BLaER1 treated with 17β-estradiol and CSF1 and Interleukin-3, amounts not matched to agents 10 nM and 100 nM (cell line): Measurements from ENCODE around the gene RAB4A.

Experiments
- H3K27ac ChIP-seq, 11 experiments: shearing (Covaris generic); formaldehyde crosslinking; 2 replicates each; pipeline ENCODE4 v1.8.1; 2022
- H3K27me3 ChIP-seq, 11 experiments: shearing (Covaris generic); formaldehyde crosslinking; 2 replicates each; pipeline ENCODE4 v1.8.1; 2022
- H3K36me3 ChIP-seq, 11 experiments: shearing (Covaris generic); formaldehyde crosslinking; 2 replicates each; pipeline ENCODE4 v1.8.1; 2022
- H3K4me1 ChIP-seq, 10 experiments: shearing (Covaris generic); formaldehyde crosslinking; 2 replicates each; pipeline ENCODE4 v1.8.1; 2022
- H3K4me2 ChIP-seq, 11 experiments: shearing (Covaris generic); formaldehyde crosslinking; 2 replicates each; pipeline ENCODE4 v1.8.1; 2022
- H3K4me3 ChIP-seq, 10 experiments: shearing (Covaris generic); formaldehyde crosslinking; 2 replicates each; pipeline ENCODE4 v1.8.1; 2022
- H3K9ac ChIP-seq, 11 experiments: shearing (Covaris generic); formaldehyde crosslinking; 2 replicates each; pipeline ENCODE4 v1.8.1; 2022
- H3K9me3 ChIP-seq, 11 experiments: shearing (Covaris generic); formaldehyde crosslinking; replicated peaks in 1 of 11; 2 replicates each; pipeline ENCODE4 v1.8.1; 2022
- H4K20me1 ChIP-seq, 11 experiments: shearing (Covaris generic); formaldehyde crosslinking; 2 replicates each; pipeline ENCODE4 v1.8.1; 2022
- Cebpa-rat ChIP-seq, 11 experiments: shearing (Covaris generic); IDR thresholded peaks; 2 replicates each; pipeline ENCODE4 v1.8.1; 2022

Gene RAB4A

GRCh38 chr1:229229137-229229720 is 41.7 kb upstream of the RAB4A start:
- Histone ChIP-seq H3K36me3 (no peaks in the 10 kb centered on the region), H3K4me1 (peaks cover 0 to 64% (median 0%) of the 10 kb centered on the region in 10 experiments; a peak in 6 of 20 replicates), H4K20me1 (no peaks in the 10 kb centered on the region; a peak in 1 of 22 replicates), H3K4me2 (peak overlapping the region in 3 of 11 experiments; percentile 46 to 73 (median 52); a peak in 4 of 22 replicates), H3K9ac (no peak overlapping the region), H3K9me3 (no peaks in the 10 kb centered on the region), H3K27ac (no peak overlapping the region), H3K4me3 (no peak overlapping the region), H3K27me3 (peaks cover 6 to 31% (median 25%) of the 10 kb centered on the region in 11 experiments; a peak in 19 of 22 replicates)
- TF ChIP-seq Cebpa-rat (IDR thresholded peaks at IDR 0.05) = no peak

- Histone ChIP-seq H3K9me3 (no peaks in the 10 kb centered on the region), H3K27ac (no peak overlapping the region; a peak in 1 of 22 replicates), H4K20me1 (no peaks in the 10 kb centered on the region; a peak in 1 of 22 replicates), H3K4me3 (no peak overlapping the region), H3K4me1 (peaks cover 0 to 64% (median 0%) of the 10 kb centered on the region in 10 experiments; a peak in 6 of 20 replicates), H3K4me2 (peak overlapping the region in 3 of 11 experiments; percentile 46 to 73 (median 52); a peak in 5 of 22 replicates), H3K27me3 (peaks cover 6 to 31% (median 25%) of the 10 kb centered on the region in 11 experiments; a peak in 19 of 22 replicates), H3K36me3 (no peaks in the 10 kb centered on the region), H3K9ac (no peak overlapping the region)
- no peak for TF ChIP-seq Cebpa-rat (IDR thresholded peaks at IDR 0.05)
Measured at GRCh38 chr1:229229721-229230139, 41.2 kb upstream of the RAB4A start.

DNA sequence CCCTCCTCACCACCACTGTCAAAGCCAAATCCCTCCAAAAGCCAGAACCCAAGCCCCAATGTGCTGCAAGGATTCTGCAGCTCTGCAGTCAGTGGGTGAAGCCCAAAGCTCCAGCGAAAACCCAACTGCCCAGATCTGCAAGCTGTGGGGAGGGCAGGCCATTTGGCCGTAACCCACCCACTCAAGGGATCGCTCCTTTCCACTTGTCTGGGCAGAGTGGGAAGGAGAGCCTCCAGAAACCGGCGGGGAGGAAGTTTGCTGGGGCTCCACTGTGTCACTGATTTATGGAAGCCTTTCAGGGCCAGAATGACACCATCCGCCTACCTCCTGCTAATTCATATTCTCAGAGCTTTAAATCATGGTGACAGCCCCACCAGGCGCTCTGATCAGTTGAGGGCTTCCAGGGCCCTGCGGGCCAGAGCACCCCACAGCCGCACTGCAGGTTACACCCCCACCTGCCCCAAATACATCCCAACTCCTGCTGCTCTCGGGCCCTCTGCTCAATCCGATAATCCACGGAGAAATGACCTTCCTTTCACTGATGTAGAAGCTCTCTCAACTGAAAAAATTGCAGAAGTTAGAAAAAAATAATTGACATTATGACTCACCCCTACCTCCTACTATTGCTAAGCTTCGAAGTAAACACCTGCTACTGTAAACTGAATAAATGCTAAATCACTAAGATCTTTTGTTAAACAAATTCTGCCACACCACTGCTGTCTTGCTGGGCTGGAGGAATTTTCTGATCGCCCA is 40.6 kb upstream of the RAB4A start:
- no peaks in the 10 kb centered on the region for H3K9me3 ChIP-seq
- no peak overlapping the region for H3K9ac ChIP-seq
- peaks cover 6 to 31% (median 25%) of the 10 kb centered on the region in 11 experiments; a peak in 19 of 22 replicates for H3K27me3 ChIP-seq
- no peak overlapping the region; a peak in 1 of 22 replicates for H3K27ac ChIP-seq
- peak overlapping the region in 3 of 11 experiments; percentile 46 to 73 (median 52); a peak in 5 of 22 replicates for H3K4me2 ChIP-seq
- no peaks in the 10 kb centered on the region; a peak in 1 of 22 replicates for H4K20me1 ChIP-seq
- H3K4me3 ChIP-seq = no peak overlapping the region
- no peaks in the 10 kb centered on the region for H3K36me3 ChIP-seq
- H3K4me1 ChIP-seq = peaks cover 0 to 64% (median 0%) of the 10 kb centered on the region in 10 experiments; a peak in 6 of 20 replicates
- no peak for TF ChIP-seq Cebpa-rat (IDR thresholded peaks at IDR 0.05)

- peaks cover 6 to 31% (median 25%) of the 10 kb centered on the region in 11 experiments; a peak in 19 of 22 replicates for H3K27me3 ChIP-seq
- H3K4me3 ChIP-seq = no peak overlapping the region
- H3K4me2 ChIP-seq = peak overlapping the region in 3 of 11 experiments; percentile 11 to 73 (median 46); a peak in 5 of 22 replicates
- H3K27ac ChIP-seq = no peak overlapping the region
- no peaks in the 10 kb centered on the region for H3K36me3 ChIP-seq
- TF ChIP-seq Cebpa-rat (IDR thresholded peaks at IDR 0.05) = no peak
- H3K9ac ChIP-seq = no peak overlapping the region
- no peaks in the 10 kb centered on the region for H3K9me3 ChIP-seq
- no peaks in the 10 kb centered on the region; a peak in 1 of 22 replicates for H4K20me1 ChIP-seq
- peaks cover 0 to 56% (median 0%) of the 10 kb centered on the region in 10 experiments; a peak in 6 of 20 replicates for H3K4me1 ChIP-seq
Measured at GRCh38 chr1:229230893-229231753, 39.8 kb upstream of the RAB4A start.

DNA sequence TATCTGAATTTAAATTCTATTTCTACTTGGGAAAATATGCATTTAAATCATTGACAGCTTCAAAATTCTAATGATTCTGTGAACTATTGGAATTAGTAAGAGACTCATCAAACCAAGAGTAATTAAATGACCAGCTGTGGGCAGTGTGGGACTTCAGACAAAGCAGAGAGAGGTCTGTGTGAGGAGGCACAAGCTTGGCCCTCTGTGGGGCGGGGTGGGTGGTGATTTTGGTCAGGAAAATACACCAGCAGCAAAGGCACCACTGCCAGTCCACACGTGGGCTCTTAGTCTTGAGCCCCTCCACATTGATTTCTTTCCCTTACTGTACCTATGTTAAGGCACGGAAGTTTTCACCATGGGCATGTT is 39.2 kb upstream of the RAB4A start:
- H4K20me1 ChIP-seq = no peaks in the 10 kb centered on the region; a peak in 1 of 22 replicates
- no peak overlapping the region for H3K27ac ChIP-seq
- H3K9ac ChIP-seq = no peak overlapping the region
- H3K4me1 ChIP-seq = peaks cover 0 to 52% (median 0%) of the 10 kb centered on the region in 10 experiments; a peak in 6 of 20 replicates
- peaks cover 6 to 31% (median 25%) of the 10 kb centered on the region in 11 experiments; a peak in 19 of 22 replicates for H3K27me3 ChIP-seq
- H3K36me3 ChIP-seq = no peaks in the 10 kb centered on the region
- no peak for TF ChIP-seq Cebpa-rat (IDR thresholded peaks at IDR 0.05)
- peak overlapping the region in 3 of 11 experiments; percentile 11 to 73 (median 46); a peak in 6 of 22 replicates for H3K4me2 ChIP-seq
- H3K4me3 ChIP-seq = no peak overlapping the region
- no peaks in the 10 kb centered on the region for H3K9me3 ChIP-seq

GRCh38 chr1:229234870-229235472 is 35.9 kb upstream of the RAB4A start:
- Histone ChIP-seq H3K27ac (no peak overlapping the region), H3K9me3 (no peaks in the 10 kb centered on the region), H3K4me3 (no peak overlapping the region), H3K4me2 (no peak overlapping the region), H3K9ac (no peak overlapping the region), H3K36me3 (no peaks in the 10 kb centered on the region), H3K4me1 (peaks cover 0 to 28% (median 0%) of the 10 kb centered on the region in 10 experiments; a peak in 6 of 20 replicates), H3K27me3 (peaks cover 0 to 19% (median 15%) of the 10 kb centered on the region in 11 experiments; a peak in 17 of 22 replicates), H4K20me1 (no peaks in the 10 kb centered on the region)
- TF ChIP-seq Cebpa-rat (IDR thresholded peaks at IDR 0.05) = no peak

- no peak overlapping the region for H3K4me3 ChIP-seq
- no peaks in the 10 kb centered on the region for H4K20me1 ChIP-seq
- no peaks in the 10 kb centered on the region for H3K27me3 ChIP-seq
- H3K9me3 ChIP-seq = no peaks in the 10 kb centered on the region
- peaks cover 0 to 5% (median 0%) of the 10 kb centered on the region in 10 experiments; a peak in 2 of 20 replicates for H3K4me1 ChIP-seq
- no peak overlapping the region for H3K27ac ChIP-seq
- H3K36me3 ChIP-seq = no peaks in the 10 kb centered on the region
- no peak overlapping the region for H3K4me2 ChIP-seq
- H3K9ac ChIP-seq = no peak overlapping the region
- no peak for TF ChIP-seq Cebpa-rat (IDR thresholded peaks at IDR 0.05)
Measured at GRCh38 chr1:229237320-229237719, 33.6 kb upstream of the RAB4A start.

DNA sequence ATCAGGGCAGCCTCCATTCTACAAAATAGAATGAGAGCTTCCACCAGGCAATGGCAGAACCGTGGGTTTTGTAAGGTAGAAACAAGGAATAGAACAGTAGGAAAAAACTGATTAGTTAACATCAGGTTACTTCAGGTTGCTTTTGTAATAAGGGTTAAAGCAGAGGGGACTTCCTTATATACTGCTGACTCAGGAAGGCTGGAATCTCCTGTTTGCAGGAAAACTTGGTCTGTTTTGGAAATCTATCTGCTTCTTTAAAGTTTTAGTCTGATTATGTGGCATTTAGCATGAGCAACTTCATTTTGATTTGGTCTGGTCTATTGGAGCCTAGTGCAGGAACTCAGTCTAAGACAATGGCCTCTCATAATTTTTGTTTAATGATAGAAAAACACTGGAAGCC is 32.7 kb upstream of the RAB4A start:
- Histone ChIP-seq H3K4me2 (no peak overlapping the region), H3K27me3 (no peaks in the 10 kb centered on the region), H3K4me1 (no peaks in the 10 kb centered on the region), H3K9ac (no peak overlapping the region), H3K4me3 (no peak overlapping the region), H3K27ac (no peak overlapping the region), H3K36me3 (no peaks in the 10 kb centered on the region), H3K9me3 (peaks cover 0 to 6% (median 3%) of the 10 kb centered on the region in 11 experiments; a peak in 9 of 22 replicates), H4K20me1 (no peaks in the 10 kb centered on the region)
- TF ChIP-seq Cebpa-rat (IDR thresholded peaks at IDR 0.05) = no peak
